GM12865 (cell line): ENCODE results near the gene RNFT2.

ENCODE experiments used
- DNase-seq: peaks from one replicate; pipeline ENCODE4 v3.0.0; 2010; ENCODE audit warnings: low read depth
- H3K4me3 ChIP-seq: 2 replicates; pipeline ENCODE4 v1.5.1; 2011; ENCODE audit warnings: mild to moderate bottlenecking, low read depth, low read length, control low read depth
- TF ChIP-seq, protein P1 (sequence below): IDR thresholded peaks from 2 replicates; pipeline ENCODE4 v1.5.1; 2011; ENCODE audit warnings: low read length, control low read depth, low read depth, inconsistent platforms; ENCODE audit not compliant: insufficient read depth; ENCODE audit errors: missing control alignments

Gene RNFT2

DNA sequence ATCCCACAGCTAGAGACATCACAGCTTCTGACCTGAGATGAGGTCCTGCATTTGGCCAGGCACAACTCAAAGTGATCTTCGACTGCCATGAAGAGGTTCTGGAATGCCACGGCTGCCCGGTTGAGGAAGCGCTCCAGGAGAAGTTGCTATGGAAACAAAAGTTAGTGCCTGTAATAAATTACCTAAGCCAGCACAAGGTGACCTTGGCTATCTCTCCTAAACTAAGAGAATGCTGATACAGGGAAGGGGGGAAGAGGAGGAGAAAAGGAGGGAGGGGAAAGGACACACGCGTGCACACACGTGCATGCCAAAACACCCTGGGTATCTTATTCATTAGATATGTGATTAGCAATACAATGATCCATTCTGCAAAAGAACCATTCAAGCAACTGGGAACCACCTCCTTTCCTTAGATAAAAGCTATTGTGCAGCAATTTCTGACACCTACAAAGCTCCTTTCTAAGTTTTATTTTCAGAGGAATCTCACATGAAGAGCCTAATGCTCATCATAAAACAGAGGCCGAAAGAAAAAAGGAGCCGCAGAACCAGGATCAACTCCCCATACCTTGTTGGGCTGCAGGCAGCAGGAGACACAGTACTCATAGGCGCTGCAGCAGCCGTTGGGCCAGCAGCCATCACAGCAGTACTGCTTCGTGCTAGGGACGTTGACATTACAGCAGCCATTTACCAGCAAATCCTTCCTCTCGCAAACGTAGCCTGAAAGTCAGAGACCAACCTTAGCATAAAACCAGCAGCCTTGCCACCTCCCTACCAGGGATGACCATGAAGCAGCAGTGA, 18.2 kb upstream of the RNFT2 start:
- no peak for DNase-seq
- TF ChIP-seq, protein P1, sequence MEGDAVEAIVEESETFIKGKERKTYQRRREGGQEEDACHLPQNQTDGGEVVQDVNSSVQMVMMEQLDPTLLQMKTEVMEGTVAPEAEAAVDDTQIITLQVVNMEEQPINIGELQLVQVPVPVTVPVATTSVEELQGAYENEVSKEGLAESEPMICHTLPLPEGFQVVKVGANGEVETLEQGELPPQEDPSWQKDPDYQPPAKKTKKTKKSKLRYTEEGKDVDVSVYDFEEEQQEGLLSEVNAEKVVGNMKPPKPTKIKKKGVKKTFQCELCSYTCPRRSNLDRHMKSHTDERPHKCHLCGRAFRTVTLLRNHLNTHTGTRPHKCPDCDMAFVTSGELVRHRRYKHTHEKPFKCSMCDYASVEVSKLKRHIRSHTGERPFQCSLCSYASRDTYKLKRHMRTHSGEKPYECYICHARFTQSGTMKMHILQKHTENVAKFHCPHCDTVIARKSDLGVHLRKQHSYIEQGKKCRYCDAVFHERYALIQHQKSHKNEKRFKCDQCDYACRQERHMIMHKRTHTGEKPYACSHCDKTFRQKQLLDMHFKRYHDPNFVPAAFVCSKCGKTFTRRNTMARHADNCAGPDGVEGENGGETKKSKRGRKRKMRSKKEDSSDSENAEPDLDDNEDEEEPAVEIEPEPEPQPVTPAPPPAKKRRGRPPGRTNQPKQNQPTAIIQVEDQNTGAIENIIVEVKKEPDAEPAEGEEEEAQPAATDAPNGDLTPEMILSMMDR: no peak
- no peak overlapping the region for H3K4me3 ChIP-seq

DNA sequence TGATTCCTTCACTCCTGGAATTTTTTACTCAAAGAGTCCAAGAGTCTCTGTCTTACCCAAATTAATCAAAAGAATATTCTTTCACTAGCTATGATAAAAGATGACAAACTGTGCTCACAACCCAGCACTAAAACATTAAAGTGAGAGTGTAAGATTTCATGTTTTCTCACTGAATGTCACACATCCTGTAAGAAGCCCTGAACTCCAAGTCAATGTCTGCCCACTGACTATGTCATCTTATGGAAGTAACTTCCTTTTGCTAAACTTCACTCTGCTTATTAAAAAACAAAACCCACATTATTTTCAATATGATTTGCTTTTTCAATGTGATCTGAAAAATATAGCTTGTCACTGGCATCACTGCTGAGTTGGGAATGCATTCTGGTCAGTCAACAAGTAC, 15.9 kb upstream of the RNFT2 start:
- DNase-seq: no peak
- TF ChIP-seq, protein P1: no peak
- H3K4me3 ChIP-seq: no peak overlapping the region

DNA sequence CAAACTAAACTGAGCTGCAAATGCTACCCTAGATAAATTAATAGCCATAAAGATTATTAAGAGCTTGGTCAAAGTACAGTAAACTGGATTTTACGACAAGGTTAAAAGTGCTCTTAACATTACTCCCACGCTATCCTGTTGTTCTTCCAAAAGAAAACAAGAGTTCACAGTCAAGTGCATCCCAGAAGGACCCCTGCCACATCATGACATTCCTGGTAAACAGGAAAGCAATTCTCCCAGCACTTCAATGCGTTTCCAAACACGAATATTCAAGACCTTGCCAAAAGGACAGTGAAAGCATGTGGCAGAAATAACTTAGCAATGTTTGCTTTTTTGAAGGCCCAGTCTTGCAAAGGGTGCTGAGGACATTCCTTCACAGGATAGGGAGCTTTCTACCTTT, 11.4 kb upstream of the RNFT2 start:
- TF ChIP-seq, protein P1: no peak

DNA sequence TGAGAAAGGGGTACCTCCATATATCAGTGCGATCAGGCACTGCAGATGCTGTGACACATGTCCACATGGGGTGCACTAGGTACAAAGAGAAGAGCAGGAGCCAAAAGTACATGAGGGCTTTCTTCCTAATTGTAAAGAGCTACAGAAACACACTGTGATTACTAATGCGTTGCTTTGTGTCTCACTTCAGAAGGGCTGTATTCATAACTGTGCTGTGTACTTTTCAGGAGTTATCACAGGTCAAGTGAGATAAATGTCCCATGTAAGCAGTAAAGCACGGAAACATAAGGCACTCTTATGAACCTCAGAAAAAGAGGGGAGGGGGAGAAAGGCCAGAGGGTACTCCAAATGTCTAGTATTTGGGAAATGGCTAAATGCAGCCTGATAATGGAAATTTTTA, 10.9 kb upstream of the RNFT2 start:
- no peak overlapping the region for H3K4me3 ChIP-seq
- DNase-seq: no peak

More for the DNA sequence above, 11.4 kb upstream of the RNFT2 start:
- DNase-seq: no peak
- no peak overlapping the region for H3K4me3 ChIP-seq

DNA sequence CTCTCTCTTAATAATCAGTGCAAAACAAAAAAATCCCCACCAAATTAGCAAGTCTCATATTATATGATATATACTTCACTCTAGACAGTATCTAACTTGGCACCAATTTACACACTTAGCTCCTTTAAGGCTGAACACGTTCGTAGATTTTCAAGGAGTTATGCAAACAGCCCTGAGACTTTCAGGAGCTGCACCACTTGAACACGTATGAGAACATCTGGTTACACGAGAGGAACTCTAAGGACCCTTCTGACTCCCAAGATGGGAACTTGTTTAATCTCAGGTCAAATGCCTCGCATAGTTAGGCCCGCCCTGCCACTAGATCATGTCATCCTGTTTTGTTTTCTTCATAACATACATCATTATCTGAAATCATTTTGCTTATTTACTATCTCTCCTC, 10.2 kb upstream of the RNFT2 start:
- no peak overlapping the region for H3K4me3 ChIP-seq
- DNase-seq: no peak
- TF ChIP-seq, protein P1: no peak

More for the DNA sequence above, 10.9 kb upstream of the RNFT2 start:
- TF ChIP-seq, protein P1: no peak

DNA sequence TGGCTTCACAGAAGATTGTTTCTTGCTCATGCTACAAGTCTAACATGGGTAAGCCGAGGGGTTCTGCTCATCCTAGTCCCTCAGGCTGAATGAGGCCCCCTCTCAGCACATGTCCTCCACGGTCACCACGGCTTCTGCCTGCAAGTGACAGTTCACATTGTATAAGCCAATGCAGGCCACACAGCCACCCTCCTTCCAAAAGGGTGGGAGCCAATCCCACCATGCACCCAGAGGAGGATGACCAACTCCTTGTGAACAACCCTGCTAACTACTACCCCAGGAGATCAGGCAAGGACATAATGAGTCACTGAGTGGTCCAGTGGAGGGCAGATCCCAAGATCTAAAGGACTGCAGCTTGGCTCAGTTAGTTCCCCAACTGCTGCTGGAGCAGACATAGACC, 6.3 kb upstream of the RNFT2 start:
- no peak overlapping the region for H3K4me3 ChIP-seq
- TF ChIP-seq, protein P1: no peak
- DNase-seq: no peak
